Hematopoietic multipotent progenitor cell treated with erythropoietin and hydrocortisone succinate and interleukin-3 and kit ligand, for 8 days (in vitro differentiated cells): ENCODE measurements around the gene RNF11.
"Not testable (repeated sequence)": the region's sequence is repeated elsewhere in the genome, so short reads cannot be mapped to it uniquely, and the experiment has no call there.

Source experiments
- DNase-seq: peaks from one replicate; pipeline ENCODE4 v3.0.0-alpha.2; 2015

The RNF11 gene, protein sequence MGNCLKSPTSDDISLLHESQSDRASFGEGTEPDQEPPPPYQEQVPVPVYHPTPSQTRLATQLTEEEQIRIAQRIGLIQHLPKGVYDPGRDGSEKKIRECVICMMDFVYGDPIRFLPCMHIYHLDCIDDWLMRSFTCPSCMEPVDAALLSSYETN

DNA sequence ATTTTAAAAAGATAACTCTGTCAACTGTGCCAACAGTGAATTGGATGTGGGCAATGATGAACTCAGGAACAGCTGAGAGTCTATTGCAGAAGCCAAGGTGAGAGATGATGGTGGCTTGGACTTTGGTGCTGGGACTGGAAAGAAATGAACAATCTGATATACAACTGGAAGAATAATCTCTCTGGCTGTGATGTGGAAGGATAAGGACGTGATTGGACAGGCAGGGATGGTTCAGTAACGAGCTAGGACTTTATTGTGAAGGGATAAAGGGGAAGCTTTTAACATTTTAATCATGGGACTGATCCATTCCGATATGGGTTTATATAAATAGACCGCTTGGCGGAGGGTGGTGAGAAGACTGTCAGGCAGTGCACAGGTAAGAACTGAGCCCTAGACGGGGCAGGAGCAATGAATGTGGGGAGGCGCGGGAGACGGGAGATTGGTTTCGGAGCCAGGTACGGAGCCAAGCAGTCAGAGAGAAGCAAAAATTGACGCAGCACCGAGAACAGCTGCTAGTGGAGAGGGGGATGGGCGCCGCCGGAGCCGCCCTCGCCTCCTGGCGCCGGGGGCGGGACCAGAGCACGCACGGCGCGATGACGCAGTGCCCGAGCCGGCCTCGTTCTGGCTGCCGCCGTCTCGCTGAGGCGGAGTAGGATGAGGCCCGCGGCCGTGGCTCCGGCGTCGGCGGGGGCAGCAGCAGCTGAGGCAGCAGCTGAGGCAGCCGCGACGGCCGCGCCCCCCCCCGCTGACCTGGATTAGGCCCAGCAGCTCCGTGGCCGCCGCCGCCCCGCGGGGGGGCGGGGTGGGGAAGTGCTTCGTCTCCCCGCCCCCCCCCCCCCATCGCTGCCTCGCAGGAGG lies at the start of gene RNF11:
RNF11 (plus strand) TSS at position 601 of the 858 bp plus-strand sequence. CDS start 484 bp downstream, outside the sequence.
- peak; percentile 86 for DNase-seq

- no peak for DNase-seq
These were observed 47.8 kb upstream of the RNF11 start for GRCh38 chr1:51188230-51188629.

- peak; percentile 74 for DNase-seq
These were observed 46.5 kb upstream of the RNF11 start for GRCh38 chr1:51189421-51190073.

GRCh38 chr1:51190961-51191360 lies 45.1 kb upstream of the RNF11 start:
- DNase-seq, result no peak

- DNase-seq, result peak; percentile 82
These were observed 43.7 kb upstream of the RNF11 start for GRCh38 chr1:51192213-51192843.

- DNase-seq, result no peak
These were observed 42.5 kb upstream of the RNF11 start for GRCh38 chr1:51193564-51193963.

DNA sequence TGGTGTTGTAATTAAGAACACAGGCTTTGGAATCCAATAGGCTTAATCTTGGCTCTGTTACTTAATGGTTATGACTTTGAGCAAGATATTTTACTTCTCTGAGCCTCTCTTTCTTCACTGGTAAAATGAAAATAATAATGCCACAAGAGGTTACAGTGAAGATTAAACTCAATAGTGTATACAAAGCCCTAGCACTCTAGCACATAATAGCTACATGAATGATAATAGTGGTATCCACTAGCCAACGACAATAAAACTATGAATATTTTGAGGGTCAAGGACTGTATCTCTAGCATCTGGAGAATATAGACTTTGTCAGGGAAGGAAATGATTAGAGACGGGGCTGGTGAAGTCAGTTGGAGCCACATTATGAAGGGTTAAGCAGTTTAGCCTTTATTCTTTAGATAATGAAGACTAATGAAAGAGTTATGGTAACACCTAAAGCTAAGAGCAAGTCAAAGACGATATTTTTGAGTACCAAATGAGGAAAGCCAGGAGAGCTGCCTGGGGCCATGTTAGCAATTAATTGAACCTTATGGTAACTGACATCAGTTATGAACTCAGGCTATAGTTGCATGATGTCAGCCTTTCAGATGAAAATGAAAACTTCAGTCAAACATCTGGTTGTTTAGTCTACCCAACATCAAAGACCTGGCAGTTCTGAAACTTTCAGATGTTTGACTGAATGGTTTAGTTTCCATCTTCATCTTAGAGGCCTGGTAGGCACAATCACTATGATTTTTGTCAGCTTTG lies 32.8 kb upstream of the RNF11 start:
- no peak for DNase-seq

DNA sequence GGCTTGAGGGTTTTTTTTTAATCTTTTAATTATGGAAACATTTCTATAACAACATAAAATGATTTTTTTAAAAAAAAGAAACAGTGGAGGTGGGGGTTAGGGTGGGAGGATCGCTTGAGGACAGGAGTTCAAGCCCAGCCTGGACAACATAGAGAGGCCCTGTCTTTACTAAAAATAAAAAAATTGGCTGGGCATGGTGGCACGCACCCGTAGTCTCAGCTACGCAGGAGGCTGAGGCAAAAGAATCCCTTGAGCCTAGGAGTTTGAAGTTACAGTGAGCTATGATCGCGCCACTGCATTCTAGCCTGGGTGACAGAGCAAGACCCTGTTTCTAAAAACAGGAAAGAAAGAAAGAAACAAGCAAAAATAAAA lies 32.2 kb upstream of the RNF11 start:
- DNase-seq, result no peak

- no peak for DNase-seq
These were observed 26.0 kb upstream of the RNF11 start for GRCh38 chr1:51210055-51210454.

DNA sequence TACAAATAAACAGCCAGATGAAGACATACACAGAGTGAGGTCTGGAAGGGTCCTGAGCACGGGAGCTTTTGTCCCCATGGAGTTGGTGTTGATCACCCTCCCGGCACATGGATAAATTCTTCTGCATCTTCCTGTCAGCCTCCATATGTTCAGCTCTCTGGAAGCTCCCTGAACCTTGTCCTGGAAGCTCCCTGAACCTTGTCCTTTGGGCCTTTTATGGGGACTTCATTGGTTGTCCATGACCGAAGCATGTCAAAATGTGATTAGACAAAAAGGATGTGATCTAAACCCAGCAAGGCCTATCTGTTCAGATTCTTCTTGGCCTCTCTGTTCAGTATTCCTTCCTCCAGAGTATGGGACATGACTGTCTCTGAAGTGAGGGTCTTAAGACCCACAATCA lies 25.4 kb upstream of the RNF11 start:
- no peak for DNase-seq

- no peak for DNase-seq
These were observed 21.4 kb upstream of the RNF11 start for GRCh38 chr1:51214615-51215131.

DNA sequence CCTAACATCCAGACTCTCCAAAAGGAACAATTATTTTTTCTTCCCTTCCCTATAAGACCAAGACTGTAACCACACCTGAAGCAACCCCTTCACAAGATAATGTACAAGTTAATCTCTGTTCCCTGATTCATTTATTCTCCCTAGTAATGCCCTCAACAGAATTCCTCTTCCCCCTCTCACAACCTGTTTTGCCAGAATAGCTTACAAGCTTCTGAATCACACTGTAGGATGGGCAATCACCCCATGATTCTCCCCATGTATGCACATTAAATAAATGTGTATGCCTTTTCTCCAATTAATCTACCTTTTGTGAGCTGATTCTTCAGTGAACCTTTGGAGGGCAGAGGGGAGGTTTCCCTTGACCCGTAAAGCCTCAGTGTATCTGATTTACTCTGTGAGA lies 20.9 kb upstream of the RNF11 start:
- no peak for DNase-seq

DNA sequence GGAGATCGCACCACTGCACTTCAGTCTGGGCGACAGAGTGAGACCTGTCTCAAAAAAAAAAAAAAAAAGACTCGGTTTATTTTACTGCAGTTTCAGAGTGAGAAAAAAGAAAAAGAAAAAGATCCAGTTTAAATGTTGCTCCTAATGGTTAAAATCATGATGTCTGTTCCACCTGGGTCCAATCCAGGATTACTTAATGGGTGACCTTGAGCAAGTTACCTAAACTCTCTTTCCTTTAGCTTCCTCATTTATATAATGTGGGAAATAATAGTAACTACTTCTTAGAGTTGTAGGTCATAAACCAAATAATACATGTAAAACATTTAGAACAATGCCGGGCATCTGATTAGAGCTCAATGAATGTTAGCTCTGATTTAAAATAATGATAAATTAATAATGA lies 19.4 kb upstream of the RNF11 start:
- DNase-seq, result no peak

DNA sequence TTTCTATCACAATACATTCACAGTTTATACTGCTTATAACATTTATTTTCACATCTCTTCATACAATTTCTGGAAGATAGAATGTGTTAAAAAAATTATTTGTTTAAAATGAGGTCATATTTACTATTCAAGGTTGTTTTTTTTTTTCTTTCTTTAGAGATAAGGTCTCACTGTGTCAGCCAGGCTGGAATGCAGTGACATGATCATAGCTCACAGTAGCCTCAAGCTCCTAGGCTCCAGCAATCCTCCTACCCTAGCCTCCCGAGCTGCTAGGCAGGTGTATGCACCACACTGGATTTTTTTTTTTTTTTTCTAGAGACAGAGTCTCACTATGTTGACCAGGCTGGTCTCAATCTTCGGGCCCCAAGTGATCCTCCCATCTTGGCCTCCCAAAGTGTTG lies 19.0 kb upstream of the RNF11 start:
- no peak for DNase-seq

GRCh38 chr1:51218570-51218969 lies 17.5 kb upstream of the RNF11 start:
- DNase-seq, result no peak

GRCh38 chr1:51219022-51219421 lies 17.1 kb upstream of the RNF11 start:
- DNase-seq, result no peak

DNA sequence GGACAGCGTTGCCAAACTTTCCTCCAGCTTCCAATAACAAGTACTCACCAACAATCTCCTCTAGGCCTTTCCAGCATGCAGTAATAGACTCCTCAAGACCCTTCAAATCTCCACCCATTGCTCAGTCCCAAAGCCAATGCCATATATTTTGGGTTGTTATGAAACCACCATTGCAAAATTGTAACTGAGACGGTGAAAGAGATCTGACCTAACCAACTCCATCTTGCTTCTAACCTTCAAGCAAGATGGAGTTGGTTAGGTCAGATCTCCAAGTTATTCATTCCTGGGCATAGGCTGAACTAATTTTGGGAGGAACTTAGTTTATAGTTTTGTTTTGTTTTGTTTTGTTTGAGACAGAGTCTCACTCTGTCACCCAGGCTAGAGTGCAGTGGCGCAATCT lies 14.5 kb upstream of the RNF11 start:
- DNase-seq, result not testable (repeated sequence)

- DNase-seq, result peak; percentile 42
These were observed 13.8 kb upstream of the RNF11 start for GRCh38 chr1:51222136-51222787.

GRCh38 chr1:51222809-51223208 lies 13.3 kb upstream of the RNF11 start:
- DNase-seq, result no peak

DNA sequence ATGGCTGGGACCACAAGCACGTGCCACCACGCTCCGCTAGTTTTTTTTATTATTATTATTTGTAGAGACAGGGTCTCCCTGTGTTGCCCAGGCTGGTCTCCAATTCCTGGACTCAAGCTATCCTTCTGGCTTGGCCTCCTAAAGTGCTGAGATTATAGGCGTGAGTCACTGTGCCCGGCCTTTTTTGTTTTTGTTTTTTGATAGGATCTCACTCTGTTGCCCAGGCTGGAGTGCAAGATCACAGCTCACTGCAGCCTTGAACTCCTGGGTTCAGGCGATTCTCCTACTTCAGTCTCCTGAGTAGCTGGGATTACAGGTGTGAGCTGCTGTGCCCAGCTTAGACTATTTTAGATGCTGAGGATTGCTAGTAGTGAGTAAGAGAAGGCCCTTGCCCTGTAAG lies 11.8 kb upstream of the RNF11 start:
- DNase-seq, result no peak

- not testable (repeated sequence) for DNase-seq
These were observed 8.7 kb upstream of the RNF11 start for GRCh38 chr1:51227231-51227960.
